ENCODE measurements around the gene OXCT1. TPM values are rescaled to one million over a fixed set of nuclear protein-coding genes. Genes with fewer than 3 reads are reported as not detected.

OXCT1 gene
- polyA plus RNA-seq, 1 donor, result 19.4 TPM

GRCh38 chr5:41683181-41683580 lies 187.0 kb downstream of the OXCT1 start:
- Histone ChIP-seq H3K36me3 (ENCODE audit: control insufficient read depth, insufficient read depth, low read length) (no peaks in the 10 kb centered on the region), H3K4me1 (ENCODE audit: control insufficient read depth, insufficient read depth, low read length) (no peaks in the 10 kb centered on the region), H3K4me3 (ENCODE audit: low read length) (no peak overlapping the region), H3K27ac (ENCODE audit: low read length) (no peak overlapping the region), H3K27me3 (ENCODE audit: control insufficient read depth, insufficient read depth, low read length) (no peaks in the 10 kb centered on the region), H3K9me3 (ENCODE audit: control insufficient read depth, low read depth, low read length) (peaks cover 5% of the 10 kb centered on the region)
- no CpG with 5 or more reads among the region's 3 CpGs for WGBS (ENCODE audit: insufficient coverage, low lambda C conversion rate)
- DNase-seq, result no peak

- Histone ChIP-seq H3K4me3 (ENCODE audit: low read length) (no peak overlapping the region), H3K9me3 (ENCODE audit: control insufficient read depth, low read depth, low read length) (peaks cover 5% of the 10 kb centered on the region), H3K4me1 (ENCODE audit: control insufficient read depth, insufficient read depth, low read length) (no peaks in the 10 kb centered on the region), H3K36me3 (ENCODE audit: control insufficient read depth, insufficient read depth, low read length) (no peaks in the 10 kb centered on the region), H3K27me3 (ENCODE audit: control insufficient read depth, insufficient read depth, low read length) (no peaks in the 10 kb centered on the region), H3K27ac (ENCODE audit: low read length) (no peak overlapping the region)
- no CpG with 5 or more reads among the region's 1 CpG for WGBS (ENCODE audit: insufficient coverage, low lambda C conversion rate)
- no peak for DNase-seq
Measured at GRCh38 chr5:41682641-41683040, 187.6 kb downstream of the OXCT1 start.

- no CpG with 5 or more reads among the region's 1 CpG for WGBS (ENCODE audit: insufficient coverage, low lambda C conversion rate)
- Histone ChIP-seq H3K9me3 (ENCODE audit: control insufficient read depth, low read depth, low read length) (peaks cover 5% of the 10 kb centered on the region), H3K36me3 (ENCODE audit: control insufficient read depth, insufficient read depth, low read length) (no peaks in the 10 kb centered on the region), H3K4me1 (ENCODE audit: control insufficient read depth, insufficient read depth, low read length) (no peaks in the 10 kb centered on the region), H3K27me3 (ENCODE audit: control insufficient read depth, insufficient read depth, low read length) (no peaks in the 10 kb centered on the region), H3K27ac (ENCODE audit: low read length) (no peak overlapping the region), H3K4me3 (ENCODE audit: low read length) (no peak overlapping the region)
- peak in 1 of 2 donors; percentile 5 for DNase-seq
Measured at GRCh38 chr5:41681840-41682239, 188.4 kb downstream of the OXCT1 start.

Other genes starting within 250 kb of the OXCT1 start
- 19.6 TPM for gene RIMOC1, start 33.9 kb upstream of the OXCT1 start, polyA plus RNA-seq
- gene FBXO4, start 54.9 kb upstream of the OXCT1 start, polyA plus RNA-seq, result 13.4 TPM